Amniotic epithelial cell (primary cell): ENCODE data around the gene SOD3.

Experiments
- DNase-seq: peaks from one replicate; pipeline ENCODE4 v3.0.0-alpha.2; 2010; ENCODE audit warnings: low read depth

Gene SOD3

GRCh38 chr4:24775032-24775605 lies 20.3 kb upstream of the SOD3 start:
- DNase-seq: peak; percentile 8

- DNase-seq: no peak
Measured at GRCh38 chr4:24775750-24776149, 19.6 kb upstream of the SOD3 start.

DNA sequence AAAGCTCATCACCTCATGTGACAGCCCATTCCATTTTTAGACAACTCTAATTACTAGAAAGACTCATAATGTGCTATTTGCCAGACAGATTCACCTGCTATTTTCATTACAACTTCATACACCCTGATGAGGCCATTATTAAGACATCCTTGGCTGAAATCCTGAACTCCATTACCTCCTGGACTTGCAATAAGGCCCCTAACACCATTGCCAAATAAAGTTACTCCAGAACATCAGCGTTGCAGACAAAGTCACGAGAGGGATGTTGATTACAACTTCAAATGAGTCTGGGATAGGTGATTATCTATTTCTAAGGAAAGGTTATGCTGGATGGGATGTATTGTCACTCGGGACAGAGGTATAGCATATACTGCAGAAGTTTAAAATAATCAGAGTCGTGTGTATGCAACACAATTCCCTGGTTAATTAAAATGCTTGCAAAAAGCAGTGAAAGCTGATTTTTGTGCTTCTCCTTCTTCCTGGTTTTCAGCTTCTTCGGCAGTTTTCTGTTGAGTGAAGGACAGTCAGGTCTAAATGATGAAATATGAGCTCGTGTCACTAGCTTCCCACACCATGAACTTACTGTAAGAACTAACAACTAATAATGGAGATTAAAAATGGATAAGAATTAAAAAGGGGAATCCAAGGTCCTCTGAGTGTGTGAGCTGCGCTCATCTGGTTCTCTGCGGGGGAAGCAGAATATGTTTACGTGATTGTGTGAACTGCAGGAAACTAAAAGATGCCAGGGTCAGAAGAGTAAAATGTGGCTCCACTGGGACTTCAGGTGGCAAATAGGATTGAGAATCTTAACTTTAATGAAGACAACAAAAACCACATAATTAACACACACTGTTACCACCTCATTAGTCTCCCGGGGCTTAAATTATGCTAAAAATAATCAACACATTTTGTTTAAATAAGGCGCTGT lies 17.6 kb upstream of the SOD3 start:
- DNase-seq: no peak

DNA sequence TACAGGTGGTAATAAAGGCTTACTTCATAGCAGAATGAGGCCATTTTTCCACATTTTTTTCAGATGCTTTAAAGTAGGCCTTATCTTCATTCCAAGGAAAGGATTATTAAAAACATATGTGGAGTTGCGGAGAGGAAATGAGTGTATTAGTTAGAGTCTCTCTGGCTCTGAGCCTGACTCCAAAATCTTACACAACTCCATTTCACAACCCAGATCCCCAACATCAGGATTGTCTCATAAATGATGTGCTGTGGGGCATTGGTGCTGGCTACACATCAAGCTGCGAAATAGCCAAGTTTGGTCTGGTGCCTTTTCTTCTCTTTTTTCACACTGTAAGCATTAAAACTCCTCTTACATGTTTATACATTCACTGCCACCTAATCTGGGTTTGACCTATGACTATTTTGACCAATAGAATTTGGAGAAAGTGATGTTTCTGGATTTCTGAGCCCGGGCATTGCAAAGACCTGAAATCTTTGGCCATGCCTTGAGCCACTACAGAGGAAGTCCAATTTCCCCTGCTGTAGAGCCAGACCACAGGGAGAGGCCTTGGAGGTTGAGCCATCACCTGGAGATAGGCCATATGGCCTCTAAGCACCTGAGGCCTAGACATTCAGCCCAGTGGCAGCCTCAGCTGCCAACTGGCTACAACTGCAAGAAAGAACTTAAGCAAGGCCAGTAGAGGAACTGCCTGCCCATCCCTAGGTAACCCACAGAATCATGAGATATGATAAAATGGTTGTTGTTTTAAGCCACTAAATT lies 16.7 kb upstream of the SOD3 start:
- DNase-seq: peak; percentile 90

- no peak for DNase-seq
Measured at GRCh38 chr4:24780936-24781495, 14.4 kb upstream of the SOD3 start.

- DNase-seq: no peak
Measured at GRCh38 chr4:24781999-24782745, 13.2 kb upstream of the SOD3 start.

DNA sequence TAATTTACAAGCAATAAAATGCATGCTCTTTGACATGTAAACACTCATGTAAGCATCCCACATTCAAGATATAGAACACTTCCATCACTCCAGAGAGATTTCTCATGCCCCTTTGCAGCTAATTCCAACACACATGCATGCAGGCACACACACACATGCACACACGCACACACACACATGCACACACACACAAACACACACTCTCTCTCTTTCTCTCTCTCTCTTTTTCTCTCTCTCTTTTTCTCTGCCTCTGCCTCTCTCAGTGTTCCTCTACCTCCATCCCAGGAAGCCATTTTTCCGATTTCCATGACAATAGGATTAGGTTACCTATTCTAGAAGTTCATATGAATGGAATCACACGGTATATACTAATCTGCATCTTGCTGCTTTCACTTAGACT lies 11.9 kb upstream of the SOD3 start:
- no peak for DNase-seq

DNA sequence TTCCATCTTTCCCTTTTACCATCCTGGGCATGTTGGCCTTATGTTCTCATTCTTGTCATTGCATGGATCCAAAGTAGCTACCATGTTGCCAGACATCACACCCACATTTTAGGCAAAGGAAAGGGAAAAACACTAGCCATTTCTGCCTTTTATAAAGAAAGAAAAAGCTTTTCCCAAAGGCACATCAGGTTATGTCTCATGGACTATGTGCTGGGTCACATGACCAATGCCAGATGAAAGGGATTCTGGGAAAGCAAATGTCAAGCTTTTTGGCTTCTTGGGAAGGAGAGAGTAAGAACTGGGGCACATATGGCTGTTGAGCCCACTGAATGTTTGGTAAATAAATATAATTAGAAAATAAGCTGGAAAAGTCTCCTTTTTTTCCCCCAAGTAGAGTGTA lies 4.3 kb upstream of the SOD3 start:
- no peak for DNase-seq

DNA sequence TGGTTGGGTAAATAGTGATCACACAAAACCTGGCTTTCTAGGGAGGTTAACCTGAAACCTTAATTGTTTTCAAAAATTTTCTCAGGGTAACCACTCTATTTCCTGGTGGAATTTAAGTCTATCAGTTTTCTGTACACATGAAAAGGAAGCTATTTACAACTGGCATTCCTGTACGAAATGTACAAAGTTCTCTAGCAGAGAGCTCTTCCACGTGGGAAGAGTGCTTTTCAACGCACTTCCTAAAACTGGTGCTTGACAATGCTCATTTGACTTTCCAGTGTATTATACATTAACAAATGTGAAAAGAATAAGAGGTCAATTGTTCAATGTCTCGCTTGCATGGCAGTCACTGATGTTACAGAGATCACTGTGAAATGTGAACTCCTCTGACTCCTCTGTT lies 2.8 kb upstream of the SOD3 start:
- DNase-seq: no peak

DNA sequence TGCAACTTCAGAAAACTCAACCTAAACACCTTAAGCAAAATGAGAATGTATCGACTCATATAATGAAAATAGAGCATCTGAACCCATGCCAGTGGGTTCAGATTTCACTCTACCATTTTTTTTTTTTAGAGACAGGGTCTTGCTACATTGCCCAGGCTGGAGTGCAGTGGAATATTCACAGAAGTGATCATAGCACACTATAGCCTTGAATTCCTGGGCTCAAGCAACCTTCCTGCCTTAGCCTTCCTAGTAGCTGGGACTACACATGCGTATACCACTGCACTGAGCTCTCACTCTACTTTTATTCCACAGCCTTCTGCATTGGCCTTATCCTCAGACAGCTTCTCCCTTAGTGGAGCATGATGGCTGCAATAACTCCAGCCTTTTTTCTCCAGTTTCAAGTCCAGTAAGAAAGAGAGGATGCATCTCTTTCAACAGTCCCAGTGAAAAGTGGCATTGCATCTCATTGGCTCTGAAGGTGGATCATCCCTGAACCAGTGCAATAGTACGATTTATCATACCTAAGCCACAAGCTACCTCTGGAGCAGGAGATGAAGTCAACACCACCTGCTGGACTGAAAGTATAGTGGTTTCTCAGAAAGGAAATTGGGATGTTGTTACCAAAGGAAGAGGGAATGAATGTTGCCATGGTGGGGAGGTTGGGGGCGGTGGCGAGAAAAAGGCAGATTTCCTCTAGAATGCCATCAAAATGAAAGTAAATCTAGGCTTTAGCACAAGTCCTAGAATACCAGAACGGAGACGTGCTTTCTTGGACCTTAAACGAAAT lies 2.0 kb upstream of the SOD3 start:
- DNase-seq: no peak

GRCh38 chr4:24794051-24794450 lies 1.3 kb upstream of the SOD3 start:
- DNase-seq: no peak

DNA sequence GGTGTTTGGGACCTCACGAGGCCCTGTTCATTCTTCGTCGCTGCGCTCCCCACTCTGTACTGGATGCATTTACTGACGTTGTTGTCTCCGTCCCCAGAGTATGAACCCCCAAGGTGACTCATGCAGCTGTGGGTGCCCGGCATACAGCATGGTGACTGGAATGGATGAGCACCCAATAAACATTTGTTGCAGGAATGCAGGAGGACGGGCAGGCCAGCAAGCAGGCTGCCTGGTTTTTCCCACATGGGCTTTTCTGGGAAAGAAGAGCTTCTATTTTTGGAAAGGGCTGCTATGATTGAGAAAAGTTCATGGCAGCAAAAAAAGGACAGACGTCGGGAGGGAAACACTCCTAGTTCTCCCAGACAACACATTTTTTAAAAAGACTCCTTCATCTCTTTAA lies 893 bp upstream of the SOD3 start:
- DNase-seq: peak; percentile 24

GRCh38 chr4:24795666-24796381 lies 451 bp downstream of the SOD3 start:
- no peak for DNase-seq

DNA sequence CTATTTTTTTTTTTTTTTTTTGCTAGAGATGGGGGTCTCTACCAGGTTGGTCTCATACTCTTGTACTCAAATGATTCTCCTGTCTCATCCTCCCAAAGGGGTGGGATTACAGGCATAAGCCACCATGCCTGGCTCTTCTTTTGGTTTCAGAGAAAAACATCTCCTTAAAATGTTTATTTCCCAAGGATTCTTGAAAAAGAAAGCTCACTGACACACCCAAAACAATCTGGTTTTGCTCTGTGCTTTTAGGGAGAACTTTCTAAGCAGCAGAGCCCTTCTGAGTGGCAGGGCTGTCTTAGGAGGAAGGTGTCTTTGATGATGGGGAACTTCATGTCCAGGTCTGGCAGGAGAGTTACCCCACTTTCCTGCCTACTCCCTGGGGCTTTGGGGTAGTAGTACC lies 1.2 kb downstream of the SOD3 start:
- no peak for DNase-seq

DNA sequence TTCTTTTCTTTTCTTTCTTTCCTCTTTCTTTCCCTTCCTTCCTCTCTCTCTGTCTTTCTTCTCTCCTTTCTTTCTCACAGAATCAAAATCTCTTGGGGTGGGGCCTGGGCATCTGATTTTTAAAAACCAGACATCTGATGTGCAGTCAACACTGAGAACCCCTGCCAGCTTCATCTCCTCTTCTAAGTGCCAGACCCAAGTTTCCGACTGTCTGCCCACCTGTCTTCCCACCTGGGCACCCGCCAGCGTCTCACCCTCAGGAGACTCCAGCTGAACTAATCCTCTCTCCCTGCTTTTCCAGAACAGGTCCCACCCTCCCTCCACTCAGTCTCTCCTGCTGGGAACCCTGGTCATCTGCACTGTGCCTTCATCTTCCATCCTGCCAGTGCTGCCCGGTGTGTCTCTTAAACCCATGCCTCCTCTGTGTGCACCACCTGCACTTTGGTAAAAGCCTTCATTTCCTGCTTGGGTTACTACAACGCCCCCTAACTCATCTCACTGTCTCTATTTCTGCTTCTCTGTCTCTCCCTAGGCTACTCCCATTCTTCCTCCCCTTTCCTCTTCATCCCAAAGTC lies 2.8 kb downstream of the SOD3 start:
- DNase-seq: no peak

DNA sequence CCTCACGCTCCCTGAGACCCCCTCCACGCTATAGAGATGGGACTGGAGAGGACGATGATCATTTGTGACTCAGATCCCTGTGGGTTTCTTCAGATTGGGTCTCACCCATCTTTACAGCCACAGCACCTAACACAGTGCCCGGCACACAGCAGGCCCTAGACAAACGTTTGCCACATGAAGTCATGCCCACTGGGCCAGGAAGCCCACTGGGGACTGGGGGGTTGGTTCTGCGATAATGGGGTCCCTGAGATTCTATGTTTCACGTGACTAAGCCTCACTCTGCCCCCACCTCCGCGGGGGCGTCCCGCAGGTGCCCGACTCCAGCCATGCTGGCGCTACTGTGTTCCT lies 3.8 kb downstream of the SOD3 start:
- no peak for DNase-seq

DNA sequence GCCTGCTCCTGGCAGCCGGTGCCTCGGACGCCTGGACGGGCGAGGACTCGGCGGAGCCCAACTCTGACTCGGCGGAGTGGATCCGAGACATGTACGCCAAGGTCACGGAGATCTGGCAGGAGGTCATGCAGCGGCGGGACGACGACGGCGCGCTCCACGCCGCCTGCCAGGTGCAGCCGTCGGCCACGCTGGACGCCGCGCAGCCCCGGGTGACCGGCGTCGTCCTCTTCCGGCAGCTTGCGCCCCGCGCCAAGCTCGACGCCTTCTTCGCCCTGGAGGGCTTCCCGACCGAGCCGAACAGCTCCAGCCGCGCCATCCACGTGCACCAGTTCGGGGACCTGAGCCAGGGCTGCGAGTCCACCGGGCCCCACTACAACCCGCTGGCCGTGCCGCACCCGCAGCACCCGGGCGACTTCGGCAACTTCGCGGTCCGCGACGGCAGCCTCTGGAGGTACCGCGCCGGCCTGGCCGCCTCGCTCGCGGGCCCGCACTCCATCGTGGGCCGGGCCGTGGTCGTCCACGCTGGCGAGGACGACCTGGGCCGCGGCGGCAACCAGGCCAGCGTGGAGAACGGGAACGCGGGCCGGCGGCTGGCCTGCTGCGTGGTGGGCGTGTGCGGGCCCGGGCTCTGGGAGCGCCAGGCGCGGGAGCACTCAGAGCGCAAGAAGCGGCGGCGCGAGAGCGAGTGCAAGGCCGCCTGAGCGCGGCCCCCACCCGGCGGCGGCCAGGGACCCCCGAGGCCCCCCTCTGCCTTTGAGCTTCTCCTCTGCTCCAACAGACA lies 4.4 kb downstream of the SOD3 start:
- no peak for DNase-seq

GRCh38 chr4:24800325-24800895 lies 5.0 kb downstream of the SOD3 start:
- no peak for DNase-seq
